Trophoblast cell (in vitro differentiated cells and primary cell): ENCODE measurements around the gene NCR3LG1.

Experiments used
- DNase-seq, 2 donors: peaks; one replicate each; pipeline ENCODE4 v3.0.0-alpha.2; 2016
- H2AFZ ChIP-seq: 2 replicates; pipeline ENCODE4 v1.6.1; 2013; ENCODE audit warnings: low read length, moderate library complexity, mild to moderate bottlenecking; ENCODE audit not compliant: insufficient read depth, poor library complexity
- H2AK5ac ChIP-seq: 2 replicates; pipeline ENCODE4 v1.6.1; 2013; ENCODE audit warnings: mild to moderate bottlenecking, low read length
- H2BK120ac ChIP-seq: 2 replicates; pipeline ENCODE4 v1.6.1; 2013; ENCODE audit warnings: low read length, mild to moderate bottlenecking, moderate library complexity; ENCODE audit not compliant: insufficient read depth, poor library complexity
- H2BK12ac ChIP-seq: 2 replicates; pipeline ENCODE4 v1.6.1; 2013; ENCODE audit warnings: mild to moderate bottlenecking, low read length, moderate library complexity
- H2BK5ac ChIP-seq: 2 replicates; pipeline ENCODE4 v1.6.1; 2013; ENCODE audit warnings: low read length, low read depth, moderate library complexity, mild to moderate bottlenecking; ENCODE audit not compliant: poor library complexity
- H3K14ac ChIP-seq: 2 replicates; pipeline ENCODE4 v1.6.1; 2013; ENCODE audit warnings: mild to moderate bottlenecking, low read length
- H3K18ac ChIP-seq: 2 replicates; pipeline ENCODE4 v1.6.1; 2013; ENCODE audit warnings: mild to moderate bottlenecking, low read length
- H3K23ac ChIP-seq: 2 replicates; pipeline ENCODE4 v1.6.1; 2013; ENCODE audit warnings: low read length
- H3K27ac ChIP-seq: 2 replicates; pipeline ENCODE4 v1.5.1; 2013; ENCODE audit warnings: low read depth, mild to moderate bottlenecking, inconsistent platforms, low read length, moderate library complexity
- H3K27me3 ChIP-seq: 2 replicates; pipeline ENCODE4 v1.6.1; 2013; ENCODE audit warnings: inconsistent platforms, mild to moderate bottlenecking, low read length, moderate library complexity; ENCODE audit not compliant: insufficient read depth
- H3K36me3 ChIP-seq, 2 experiments: 1 replicate in 1 of 2; 2 replicates in 1 of 2; pipeline ENCODE4 v1.6.1; 2013; ENCODE audit warnings: low read length in 2 of 2, mild to moderate bottlenecking in 2 of 2, moderate library complexity in 1 of 2; ENCODE audit not compliant: insufficient read depth in 2 of 2, control insufficient read depth in 1 of 2
- H3K4ac ChIP-seq: 2 replicates; pipeline ENCODE4 v1.6.1; 2013; ENCODE audit warnings: low read depth, mild to moderate bottlenecking, low read length, moderate library complexity
- H3K4me1 ChIP-seq, 2 experiments: 1 replicate in 1 of 2; 2 replicates in 1 of 2; pipeline ENCODE4 v1.6.1; 2013; ENCODE audit warnings: low read length in 2 of 2, mild to moderate bottlenecking in 2 of 2, moderate library complexity in 1 of 2; ENCODE audit not compliant: insufficient read depth in 2 of 2, control insufficient read depth in 1 of 2
- H3K4me2 ChIP-seq: 2 replicates; pipeline ENCODE4 v1.6.1; 2013; ENCODE audit warnings: inconsistent platforms, mild to moderate bottlenecking, low read length, moderate library complexity
- H3K4me3 ChIP-seq: 2 replicates; pipeline ENCODE4 v1.5.1; 2013; ENCODE audit warnings: mild to moderate bottlenecking, low read depth, low read length, inconsistent platforms
- H3K79me1 ChIP-seq: one replicate; pipeline ENCODE4 v1.6.1; 2013; ENCODE audit warnings: low read length
- H3K79me2 ChIP-seq: 2 replicates; pipeline ENCODE4 v1.6.1; 2013; ENCODE audit warnings: low read length, mild to moderate bottlenecking; ENCODE audit not compliant: control insufficient read depth, insufficient read depth, poor library complexity
- H3K9ac ChIP-seq: 2 replicates; pipeline ENCODE4 v1.6.1; 2013; ENCODE audit warnings: mild to moderate bottlenecking, low read length
- H3K9me3 ChIP-seq: 2 replicates; pipeline ENCODE4 v1.6.1; 2013; ENCODE audit warnings: low read depth, mild to moderate bottlenecking, control low read depth, inconsistent platforms, low read length; ENCODE audit not compliant: insufficient read depth
- H4K12ac ChIP-seq: 2 replicates; pipeline ENCODE4 v1.6.1; 2013; ENCODE audit warnings: low read depth, mild to moderate bottlenecking, low read length, moderate library complexity
- H4K8ac ChIP-seq: 2 replicates; pipeline ENCODE4 v1.6.1; 2013; ENCODE audit warnings: low read depth, mild to moderate bottlenecking, low read length, moderate library complexity
- H4K91ac ChIP-seq: one replicate; pipeline ENCODE4 v1.6.1; 2013; ENCODE audit warnings: low read depth, mild to moderate bottlenecking, low read length, moderate library complexity
- WGBS: extraction: QIAGEN DNeasy Blood & Tissue Kit; methylation state at CpG from one replicate; pipeline ENCODE4 v1.1.7; 2013; ENCODE audit warnings: missing lambda C conversion rate; ENCODE audit not compliant: insufficient read length, insufficient coverage; ENCODE audit errors: extremely low coverage; 5-methylcytosine and 5-hydroxymethylcytosine counted together

The NCR3LG1 gene

DNA sequence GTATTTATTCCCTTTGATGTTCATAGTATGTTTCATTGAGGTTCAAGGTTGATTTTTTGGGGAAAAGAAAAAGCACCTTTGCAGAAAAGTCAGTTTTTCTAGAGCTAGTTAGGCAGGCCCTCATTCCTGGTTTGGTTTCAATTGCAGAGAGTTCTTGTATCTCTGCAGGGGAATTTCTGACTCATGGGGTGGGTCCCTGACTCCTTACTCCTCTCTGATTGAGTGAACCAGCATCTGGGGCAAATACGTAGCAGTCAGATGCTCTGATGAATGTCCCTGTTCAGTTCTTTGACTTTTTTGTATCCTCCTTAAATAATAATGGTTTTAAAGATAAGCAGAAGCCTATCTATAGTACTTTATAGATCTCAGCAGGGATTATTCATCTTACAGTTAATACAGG is 7.7 kb upstream of the NCR3LG1 start:
- H3K14ac ChIP-seq, result no peak overlapping the region
- H3K27ac ChIP-seq, result no peak overlapping the region
- no peak overlapping the region for H2AFZ ChIP-seq
- no peak overlapping the region for H4K91ac ChIP-seq
- WGBS, result no CpG with 5 or more reads among the region's 1 CpG
- H3K23ac ChIP-seq, result no peak overlapping the region
- H4K12ac ChIP-seq, result no peak overlapping the region
- no peaks in the 10 kb centered on the region for H3K79me1 ChIP-seq
- H2AK5ac ChIP-seq, result no peak overlapping the region
- no peak overlapping the region for H3K4ac ChIP-seq
- no peak overlapping the region for H3K4me2 ChIP-seq
- H3K4me1 ChIP-seq, result no peaks in the 10 kb centered on the region
- no peak overlapping the region for H3K9ac ChIP-seq
- DNase-seq, result peak; percentile 60 to 71
- no peak overlapping the region for H4K8ac ChIP-seq
- no peaks in the 10 kb centered on the region for H3K36me3 ChIP-seq
- H3K9me3 ChIP-seq, result no peaks in the 10 kb centered on the region
- H2BK12ac ChIP-seq, result no peak overlapping the region
- no peaks in the 10 kb centered on the region for H3K79me2 ChIP-seq
- no peak overlapping the region for H2BK120ac ChIP-seq
- H3K27me3 ChIP-seq, result no peaks in the 10 kb centered on the region
- H3K4me3 ChIP-seq, result no peak overlapping the region
- no peak overlapping the region for H3K18ac ChIP-seq
- H2BK5ac ChIP-seq, result no peak overlapping the region

DNA sequence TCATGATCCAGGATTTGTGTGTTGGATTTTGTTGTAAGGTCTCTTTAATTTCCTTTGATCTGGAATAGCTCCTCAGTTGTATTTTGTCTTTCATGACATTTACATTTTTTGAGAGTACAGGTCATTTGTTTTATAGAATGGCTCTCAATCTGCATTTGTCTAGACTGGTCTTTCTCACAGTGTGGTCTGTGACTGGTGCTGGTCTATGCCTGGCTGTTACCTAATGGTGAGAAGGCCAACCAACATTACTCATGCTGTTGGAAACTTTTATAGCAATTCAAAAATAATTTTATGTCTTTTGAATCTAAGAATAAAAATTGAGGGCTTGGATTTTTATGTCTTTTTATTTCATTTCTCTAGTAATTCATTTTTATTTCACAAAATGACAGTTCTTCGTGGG is 3.9 kb upstream of the NCR3LG1 start:
- Histone ChIP-seq H3K9me3 (no peaks in the 10 kb centered on the region), H3K4me3 (no peak overlapping the region), H2BK120ac (no peak overlapping the region), H2AK5ac (no peak overlapping the region), H3K4me1 (peaks cover 5 to 7% of the 10 kb centered on the region in 2 experiments), H4K8ac (no peak overlapping the region), H3K14ac (no peak overlapping the region), H3K23ac (no peak overlapping the region), H2BK5ac (no peak overlapping the region), H4K12ac (no peak overlapping the region), H3K4ac (no peak overlapping the region), H3K79me1 (peaks cover 1% of the 10 kb centered on the region), H2AFZ (no peak overlapping the region), H3K27me3 (peaks cover 17% of the 10 kb centered on the region), H3K9ac (no peak overlapping the region), H2BK12ac (no peak overlapping the region), H4K91ac (no peak overlapping the region), H3K18ac (no peak overlapping the region), H3K27ac (no peak overlapping the region), H3K4me2 (no peak overlapping the region), H3K79me2 (no peaks in the 10 kb centered on the region), H3K36me3 (no peaks in the 10 kb centered on the region)
- WGBS, result no CpG with 5 or more reads among the region's 1 CpG
- DNase-seq, result no peak

DNA sequence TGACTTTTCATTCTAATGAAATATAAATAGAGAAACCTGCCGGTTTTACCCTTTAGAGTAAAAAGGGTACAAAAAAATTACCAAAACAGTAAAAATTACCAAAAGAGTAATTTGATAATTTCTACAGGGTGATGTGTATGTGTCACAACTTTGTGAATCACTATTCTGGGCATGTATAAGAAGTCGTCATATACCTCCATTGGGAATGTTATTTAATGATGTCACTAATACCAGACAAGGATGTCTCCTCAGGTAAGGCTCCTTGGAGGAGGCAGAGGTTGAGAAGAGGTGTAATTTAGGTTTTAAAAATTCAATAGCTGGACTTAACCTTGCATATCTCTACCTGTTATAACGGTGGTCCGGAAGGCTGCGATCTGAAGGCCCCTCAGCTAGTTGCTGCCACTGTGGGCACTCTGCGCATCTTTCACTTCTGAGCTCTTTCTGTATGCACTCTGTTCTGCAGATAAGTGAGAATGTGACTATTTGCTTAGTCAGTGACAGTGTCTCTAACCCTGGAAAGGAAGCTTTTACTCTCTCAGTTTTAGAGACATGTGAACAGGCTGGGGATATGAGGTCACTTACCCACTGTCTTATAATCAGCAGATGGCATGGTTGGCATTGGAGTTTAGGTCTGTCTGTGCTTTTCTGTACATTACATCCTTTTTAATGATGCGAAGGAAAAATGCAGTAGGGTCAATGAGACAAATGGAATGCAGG is 987 bp upstream of the NCR3LG1 start:
- no CpG with 5 or more reads among the region's 7 CpGs for WGBS
- no peaks in the 10 kb centered on the region for H3K36me3 ChIP-seq
- H2BK12ac ChIP-seq, result no peak overlapping the region
- no peaks in the 10 kb centered on the region for H3K9me3 ChIP-seq
- peak in 1 of 2 donors; percentile 33 for DNase-seq
- peaks cover 5 to 9% of the 10 kb centered on the region in 2 experiments for H3K4me1 ChIP-seq
- H3K18ac ChIP-seq, result no peak overlapping the region
- H2BK120ac ChIP-seq, result no peak overlapping the region
- H3K79me2 ChIP-seq, result peaks cover 2% of the 10 kb centered on the region
- no peak overlapping the region for H4K12ac ChIP-seq
- no peak overlapping the region for H3K9ac ChIP-seq
- H4K91ac ChIP-seq, result no peak overlapping the region
- H2BK5ac ChIP-seq, result no peak overlapping the region
- no peak overlapping the region for H2AK5ac ChIP-seq
- no peak overlapping the region for H3K4me2 ChIP-seq
- H3K27ac ChIP-seq, result no peak overlapping the region
- H3K27me3 ChIP-seq, result peaks cover 25% of the 10 kb centered on the region
- H3K14ac ChIP-seq, result no peak overlapping the region
- no peak overlapping the region for H3K4ac ChIP-seq
- H4K8ac ChIP-seq, result no peak overlapping the region
- H2AFZ ChIP-seq, result no peak overlapping the region
- H3K23ac ChIP-seq, result no peak overlapping the region
- H3K79me1 ChIP-seq, result peaks cover 5% of the 10 kb centered on the region
- no peak overlapping the region for H3K4me3 ChIP-seq

DNA sequence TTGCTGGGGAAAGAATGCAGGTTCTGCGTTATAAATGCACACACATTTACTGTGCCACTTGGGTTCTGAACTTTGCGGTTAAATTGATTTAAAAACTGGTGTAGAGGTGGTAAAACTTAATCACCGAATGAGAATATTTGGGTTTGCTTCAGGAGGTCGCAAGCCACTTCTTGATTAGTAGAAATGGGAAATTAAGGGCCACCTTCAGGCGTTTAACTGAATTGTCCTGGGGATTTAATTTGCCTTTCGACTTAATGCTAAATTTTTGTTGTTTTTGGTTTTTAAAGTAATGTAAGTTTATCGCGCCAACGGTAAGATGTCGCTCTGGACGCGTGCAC is 459 bp upstream of the NCR3LG1 start:
- Histone ChIP-seq H3K18ac (no peak overlapping the region), H3K9ac (no peak overlapping the region), H3K23ac (no peak overlapping the region), H3K4ac (no peak overlapping the region), H2BK12ac (no peak overlapping the region), H3K79me2 (peaks cover 2% of the 10 kb centered on the region), H3K14ac (no peak overlapping the region), H2BK120ac (no peak overlapping the region), H4K91ac (no peak overlapping the region), H3K4me1 (peaks cover 5 to 9% of the 10 kb centered on the region in 2 experiments), H4K8ac (no peak overlapping the region), H4K12ac (no peak overlapping the region), H3K79me1 (peaks cover 5% of the 10 kb centered on the region), H2AFZ (no peak overlapping the region), H2AK5ac (no peak overlapping the region), H3K27me3 (peaks cover 25% of the 10 kb centered on the region), H3K4me2 (peak overlapping the region; percentile 74), H3K36me3 (no peaks in the 10 kb centered on the region), H2BK5ac (no peak overlapping the region), H3K4me3 (no peak overlapping the region), H3K9me3 (no peaks in the 10 kb centered on the region), H3K27ac (no peak overlapping the region)
- no peak for DNase-seq
- no CpG with 5 or more reads among the region's 12 CpGs for WGBS
